Panc1 (cell line): Measurements from ENCODE around the gene DENND4B. TPM values are rescaled to one million over a fixed set of nuclear protein-coding genes. Genes with fewer than 3 reads are reported as not detected.

ENCODE experiments used
- ATAC-seq: fragments of 200-7000 bp; cut with Tn5 transposase; 2 replicates; pipeline ENCODE4 v1.9.1; 2020; ENCODE audit warnings: mild to moderate bottlenecking, moderate library complexity
- BruUV-seq: library from RNA; stranded (reverse); fragments of 400-500 nt; replicated peaks from 2 replicates; lab custom pipeline; 2021; lab: Mats Ljungman, UMichigan
- CTCF ChIA-PET: fragments of 300-600 bp; sonication (Branson Sonifier 250); formaldehyde crosslinking; loops from one replicate; lab custom pipeline; 2022; ENCODE audit warnings: antibody characterized with exemption; lab: Charles Lee
- POLR2A ChIA-PET: fragments of 300-600 bp; sonication (Branson Sonifier 250); formaldehyde crosslinking; loops from one replicate; lab custom pipeline; 2022; ENCODE audit warnings: antibody characterized with exemption; lab: Charles Lee
- DNase-seq: peaks from one replicate; pipeline ENCODE4 v3.0.0-alpha.2; 2010; ENCODE audit warnings: low read depth, low spot score
- H3K27ac ChIP-seq: 2 replicates; pipeline ENCODE4 v1.5.1; 2011; ENCODE audit warnings: mild to moderate bottlenecking, low read length, inconsistent platforms
- H3K27me3 ChIP-seq: fragments of 200-500 bp; sonication (Bioruptor generic); 2 replicates; pipeline ENCODE4 v1.6.0; 2014; ENCODE audit warnings: low read length, inconsistent platforms; ENCODE audit not compliant: control insufficient read depth, insufficient read depth
- H3K36me3 ChIP-seq: fragments of 200-500 bp; sonication (Bioruptor generic); 2 replicates; pipeline ENCODE4 v1.5.1; 2014; ENCODE audit warnings: inconsistent platforms, mild to moderate bottlenecking, low read length, moderate library complexity; ENCODE audit not compliant: control insufficient read depth, insufficient read depth
- H3K4me1 ChIP-seq: 2 replicates; pipeline ENCODE4 v1.5.1; 2011; ENCODE audit warnings: inconsistent platforms, mild to moderate bottlenecking, low read length, moderate library complexity; ENCODE audit not compliant: control insufficient read depth, insufficient read depth
- H3K4me3 ChIP-seq, 2 experiments: 2 replicates each; pipeline ENCODE4 v1.5.1; 2011 to 2012; ENCODE audit warnings: low read depth in 2 of 2, low read length in 2 of 2, mild to moderate bottlenecking in 2 of 2, inconsistent platforms in 1 of 2, moderate library complexity in 1 of 2
- H3K9me3 ChIP-seq: fragments of 200-500 bp; sonication (Bioruptor generic); 2 replicates; pipeline ENCODE4 v1.5.1; 2014; ENCODE audit warnings: low read depth, mild to moderate bottlenecking, inconsistent platforms, low read length, moderate library complexity; ENCODE audit not compliant: control insufficient read depth, insufficient read depth
- CTCF ChIP-seq: fragments of 450-650 bp; IDR thresholded peaks from 2 replicates; pipeline ENCODE4 v1.5.1; 2017; ENCODE audit warnings: mild to moderate bottlenecking
- POLR2AphosphoS5 ChIP-seq: IDR thresholded peaks from 2 replicates; pipeline ENCODE4 v1.6.1; 2012; ENCODE audit warnings: mild to moderate bottlenecking, low read depth, low read length, moderate library complexity
- REST ChIP-seq, 2 experiments: IDR thresholded peaks; 2 replicates each; pipeline ENCODE4 v1.6.1; 2011 to 2012; ENCODE audit warnings: low read depth in 2 of 2, control low read depth in 1 of 2, low read length in 1 of 2, mild to moderate bottlenecking in 1 of 2, moderate library complexity in 1 of 2; ENCODE audit not compliant: insufficient read depth in 1 of 2
- SIN3A ChIP-seq: IDR thresholded peaks from 2 replicates; pipeline ENCODE4 v1.6.1; 2012; ENCODE audit warnings: low read depth, mild to moderate bottlenecking, low read length, moderate library complexity, borderline replicate concordance; ENCODE audit not compliant: insufficient read depth
- TCF7L2 ChIP-seq: IDR thresholded peaks from 2 replicates; pipeline ENCODE4 v1.6.1; 2011; ENCODE audit warnings: mild to moderate bottlenecking, low read depth, low read length, inconsistent platforms
- in situ Hi-C: cut with HindIII; loops from 2 replicates; pipeline ENCODE4 v1.10.0; 2016; ENCODE audit warnings: low sequenced_read_pairs, low pct_unique_long_range_greater_than_20kb
- intact Hi-C: fragments of 100-400 bp; cut with micrococcal nuclease; formaldehyde crosslinking; loops from one replicate; pipeline ENCODE4 v1.10.0; 2022; ENCODE audit not compliant: unreplicated experiment
- total RNA-seq: library from RNA; stranded (reverse); gene quantifications from one replicate; pipeline ENCODE4 v1.2.1, GENCODE V29; 2021; ENCODE audit not compliant: unreplicated experiment

DENND4B gene
- total RNA-seq, 1 experiment from 2014 or later: 56.2 TPM

GRCh38 chr1:153944005-153944826, 2.3 kb downstream of the DENND4B start:
- POLR2A ChIA-PET: interaction anchor here (0.6 kb wide), 2 partner anchors 15 to 21 kb away, joined by 5 to 6 read pairs; no protein-coding TSS in a partner anchor
- no peaks in the 10 kb centered on the region for H3K27me3 ChIP-seq
- DNase-seq (no peak), ATAC-seq (no peak)
- H3K4me1 ChIP-seq: peaks cover 14% of the 10 kb centered on the region
- intact Hi-C loops (no loop called here), in situ Hi-C loops (no loop called here)
- H3K4me3 ChIP-seq: no peak overlapping the region
- no peaks in the 10 kb centered on the region for H3K9me3 ChIP-seq
- no peaks in the 10 kb centered on the region; the same call in 1 of the 2 replicates for H3K36me3 ChIP-seq
- TF ChIP-seq REST (IDR thresholded peaks at IDR 0.05; ENCODE audit: insufficient read depth in 1 of 2, low read depth in 2 of 2, low read length in 1 of 2): no peak
- BruUV-seq: TSS peak; percentile 45
- CTCF ChIA-PET: interaction anchor here (0.7 kb wide), 1 partner anchor 1758 kb away, joined by 10 read pairs; no protein-coding TSS in a partner anchor
- H3K27ac ChIP-seq: peak overlapping the region; percentile 78

DNA sequence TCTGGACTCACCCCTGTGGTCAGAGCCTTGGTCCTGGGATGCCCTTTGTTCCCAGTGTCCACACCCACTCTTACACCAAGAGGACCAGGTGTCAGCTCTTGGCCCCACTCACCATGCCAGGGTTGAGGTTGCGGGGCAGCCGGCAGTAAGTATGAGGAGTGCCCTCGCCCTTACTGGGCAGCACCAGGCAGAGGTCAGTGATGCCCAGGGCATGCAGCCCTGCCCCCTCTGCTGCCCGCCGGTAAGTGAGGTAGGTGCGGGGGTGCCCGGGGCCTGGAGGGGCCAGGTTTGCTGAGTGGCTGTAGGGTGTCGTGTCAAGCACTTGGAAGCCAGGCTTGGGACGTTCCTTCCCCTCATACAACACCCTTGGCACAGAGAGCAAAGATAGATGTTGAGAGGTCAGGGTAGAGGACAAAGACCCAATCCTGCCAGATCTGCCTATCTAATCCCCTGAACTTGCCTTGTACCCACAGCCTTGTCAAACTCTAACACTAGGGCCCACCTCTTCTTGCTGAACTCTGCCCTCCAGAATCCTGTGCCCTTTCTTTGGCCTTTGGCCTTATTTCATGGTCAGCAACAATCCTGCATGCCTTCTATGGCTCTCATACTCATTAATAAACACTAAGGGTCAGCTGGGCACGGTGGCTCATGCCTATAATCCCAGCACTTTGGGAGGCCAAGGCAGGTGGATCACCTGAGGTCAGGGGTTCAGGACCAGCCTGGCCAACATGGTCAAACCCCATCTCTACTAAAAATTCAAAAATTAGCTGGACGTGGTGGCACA, 3.6 kb downstream of the DENND4B start:
- ATAC-seq (no peak), DNase-seq (no peak)
- no TSS peak for BruUV-seq
- Histone ChIP-seq H3K36me3 (no peaks in the 10 kb centered on the region; the same call in 1 of the 2 replicates), H3K9me3 (no peaks in the 10 kb centered on the region), H3K4me3 (no peak overlapping the region), H3K4me1 (peaks cover 14% of the 10 kb centered on the region), H3K27ac (no peak overlapping the region), H3K27me3 (no peaks in the 10 kb centered on the region)
- CTCF ChIA-PET: no interaction called here
- intact Hi-C loops: no loop called here
- in situ Hi-C loops: no loop called here
- POLR2A ChIA-PET: interaction anchor here (0.7 kb wide), 1 partner anchor 93 kb away, joined by 16 read pairs; no protein-coding TSS in a partner anchor
- TF ChIP-seq POLR2AphosphoS5 (no peak), TCF7L2 (no peak), CTCF (no peak), REST (IDR thresholded peaks at IDR 0.05; ENCODE audit: insufficient read depth in 1 of 2, low read depth in 2 of 2, low read length in 1 of 2) (no peak), SIN3A (no peak)
